H1 (cell line): ENCODE measurements around the gene TMEM59L. TPM values are rescaled to one million over a fixed set of nuclear protein-coding genes. Genes with fewer than 3 reads are reported as not detected.

Experiments used
- CTCF ChIA-PET: fragments of 300-600 bp; sonication (Branson Sonifier 250); formaldehyde crosslinking; loops from one replicate; lab custom pipeline; 2021; ENCODE audit not compliant: partially characterized antibody; lab: Charles Lee
- POLR2A ChIA-PET: fragments of 300-600 bp; sonication (Branson Sonifier 250); formaldehyde crosslinking; loops from one replicate; lab custom pipeline; 2021; ENCODE audit warnings: inconsistent platforms; ENCODE audit not compliant: partially characterized antibody; lab: Charles Lee
- DNase-seq, 2 experiments: peaks; one replicate each; pipeline versions ENCODE4 v3.0.0 to v3.0.0-alpha.2; 2010 to 2022; ENCODE audit warnings: low spot score in 2 of 2, low read depth in 1 of 2, mixed read lengths in 1 of 2
- FAIRE-seq: peaks from 2 replicates; lab custom pipeline; 2011; peaks lifted over from hg19 to GRCh38; lab: Jason Lieb, UNC
- H2AFZ ChIP-seq: 2 replicates; pipeline ENCODE4 v1.8.1; 2012; ENCODE audit warnings: low read length, inconsistent platforms
- H2AK5ac ChIP-seq: 2 replicates; pipeline ENCODE4 v1.6.1; 2013; ENCODE audit warnings: low read depth, low read length
- H2BK120ac ChIP-seq: replicated peaks from 2 replicates; pipeline ENCODE3; 2013; ENCODE audit warnings: low read depth, low read length, inconsistent platforms
- H2BK12ac ChIP-seq: 2 replicates; pipeline ENCODE4 v1.6.1; 2013; ENCODE audit warnings: low read depth, low read length
- H2BK15ac ChIP-seq: 2 replicates; pipeline ENCODE4 v1.6.1; 2013; ENCODE audit warnings: low read length
- H2BK20ac ChIP-seq: 2 replicates; pipeline ENCODE4 v1.6.1; 2013; ENCODE audit warnings: low read length
- H2BK5ac ChIP-seq: 2 replicates; pipeline ENCODE4 v1.6.1; 2013; ENCODE audit warnings: low read depth, low read length
- H3K14ac ChIP-seq: 2 replicates; pipeline ENCODE4 v1.6.1; 2013; ENCODE audit warnings: inconsistent platforms; ENCODE audit not compliant: insufficient read length
- H3K18ac ChIP-seq: 2 replicates; pipeline ENCODE4 v1.6.1; 2013; ENCODE audit warnings: low read length; ENCODE audit errors: extremely low read depth
- H3K23ac ChIP-seq: 2 replicates; pipeline ENCODE4 v1.6.1; 2013; ENCODE audit warnings: inconsistent platforms; ENCODE audit not compliant: insufficient read length
- H3K23me2 ChIP-seq: 2 replicates; pipeline ENCODE4 v1.6.1; 2013; ENCODE audit warnings: low read depth, low read length
- H3K27ac ChIP-seq: 2 replicates; pipeline ENCODE4 v1.6.1; 2011; ENCODE audit warnings: low read depth, low read length, inconsistent platforms
- H3K27me3 ChIP-seq, 4 experiments: replicated peaks in 1 of 4; 1 replicate in 1 of 4; 2 replicates in 3 of 4; pipeline versions ENCODE4 v1.6.1 to v1.8.1; 2011 to 2013; ENCODE audit warnings: low read length in 3 of 4, mild to moderate bottlenecking in 3 of 4, inconsistent platforms in 2 of 4, mixed read lengths in 2 of 4, moderate library complexity in 1 of 4; ENCODE audit not compliant: control insufficient read depth in 3 of 4, insufficient read depth in 3 of 4; ENCODE audit errors: extremely low read depth in 1 of 4
- H3K36me3 ChIP-seq, 4 experiments: 2 replicates each; pipeline versions ENCODE4 v1.6.1 to v1.8.1; 2011 to 2013; ENCODE audit warnings: mild to moderate bottlenecking in 4 of 4, low read length in 3 of 4, moderate library complexity in 2 of 4, control low read depth in 1 of 4, inconsistent platforms in 1 of 4; ENCODE audit not compliant: insufficient read depth in 4 of 4, control insufficient read depth in 2 of 4
- H3K4ac ChIP-seq: replicated peaks from 2 replicates; pipeline ENCODE3; 2013; ENCODE audit warnings: low read length, low read depth, mixed read lengths, inconsistent platforms; ENCODE audit not compliant: insufficient read length
- H3K4me1 ChIP-seq, 4 experiments: replicated peaks in 1 of 4; 1 replicate in 1 of 4; 2 replicates in 3 of 4; pipeline versions ENCODE4 v1.6.1 to v1.8.1; 2011 to 2013; ENCODE audit warnings: low read length in 3 of 4, inconsistent platforms in 2 of 4, mixed read lengths in 1 of 4; ENCODE audit not compliant: insufficient read depth in 4 of 4, control insufficient read depth in 3 of 4
- H3K4me2 ChIP-seq, 2 experiments: 2 replicates each; pipeline versions ENCODE4 v1.6.1 to v1.8.1; 2011 to 2013; ENCODE audit warnings: low read depth in 2 of 2, low read length in 2 of 2, control low read depth in 1 of 2, inconsistent platforms in 1 of 2, mild to moderate bottlenecking in 1 of 2; ENCODE audit not compliant: insufficient read depth in 1 of 2
- H3K4me3 ChIP-seq, 4 experiments: fragments of 200-600, 300-600 bp in 1 of 4; sonication (generic), shearing (Covaris generic), sonication (Bioruptor Twin) in 1 of 4; 2 replicates each; pipeline versions ENCODE4 v1.5.1 to v1.8.1; 2011 to 2016; ENCODE audit warnings: low read length in 4 of 4, low read depth in 3 of 4, control low read depth in 2 of 4, inconsistent platforms in 2 of 4, mild to moderate bottlenecking in 2 of 4, mixed read lengths in 1 of 4, moderate library complexity in 1 of 4; ENCODE audit not compliant: insufficient read depth in 2 of 4; ENCODE audit errors: extremely low read depth in 1 of 4
- H3K56ac ChIP-seq: replicated peaks from 2 replicates; pipeline ENCODE3; 2013; ENCODE audit warnings: low read depth, mild to moderate bottlenecking, mixed read lengths, low read length, inconsistent platforms; ENCODE audit not compliant: insufficient read length
- H3K79me1 ChIP-seq: 2 replicates; pipeline ENCODE4 v1.6.1; 2013; ENCODE audit warnings: low read depth, low read length, control low read depth
- H3K79me2 ChIP-seq, 2 experiments: 2 replicates each; pipeline versions ENCODE4 v1.6.1 to v1.8.1; 2012 to 2013; ENCODE audit warnings: low read length in 2 of 2, mild to moderate bottlenecking in 2 of 2, inconsistent platforms in 1 of 2; ENCODE audit not compliant: insufficient read depth in 2 of 2, control insufficient read depth in 1 of 2
- H3K9ac ChIP-seq, 4 experiments: replicated peaks in 1 of 4; 1 replicate in 1 of 4; 2 replicates in 3 of 4; pipeline versions ENCODE4 v1.6.1 to v1.8.1; 2011 to 2013; ENCODE audit warnings: low read depth in 3 of 4, low read length in 3 of 4, control low read depth in 2 of 4, mild to moderate bottlenecking in 2 of 4, moderate library complexity in 2 of 4, inconsistent platforms in 1 of 4; ENCODE audit errors: extremely low read depth in 1 of 4
- H3K9me3 ChIP-seq, 2 experiments: 2 replicates each; pipeline versions ENCODE4 v1.6.1 to v1.8.1; 2012 to 2013; ENCODE audit warnings: mild to moderate bottlenecking in 2 of 2, moderate library complexity in 2 of 2, control low read depth in 1 of 2, inconsistent platforms in 1 of 2, low read depth in 1 of 2, low read length in 1 of 2, mixed read lengths in 1 of 2; ENCODE audit not compliant: insufficient read depth in 2 of 2
- H4K20me1 ChIP-seq, 2 experiments: replicated peaks in 1 of 2; 2 replicates each; pipeline versions ENCODE3 to v1.8.1; 2011 to 2013; ENCODE audit warnings: inconsistent platforms in 2 of 2, low read length in 2 of 2, mild to moderate bottlenecking in 1 of 2; ENCODE audit not compliant: insufficient read depth in 2 of 2, control insufficient read depth in 1 of 2
- H4K5ac ChIP-seq: 2 replicates; pipeline ENCODE4 v1.6.1; 2013; ENCODE audit warnings: low read length, low read depth, mixed read lengths, inconsistent platforms; ENCODE audit not compliant: insufficient read length
- H4K8ac ChIP-seq: 2 replicates; pipeline ENCODE4 v1.8.0; 2013; ENCODE audit warnings: mild to moderate bottlenecking, moderate library complexity, low read length, inconsistent platforms; ENCODE audit not compliant: insufficient read depth; ENCODE audit errors: extremely low read depth
- H4K91ac ChIP-seq: replicated peaks from 2 replicates; pipeline ENCODE3; 2013; ENCODE audit warnings: low read length, mixed read lengths, inconsistent platforms; ENCODE audit not compliant: insufficient read length
- CBX5 ChIP-seq: fragments of 300-800, 300-1000 bp; sonication (generic); IDR thresholded peaks from 2 replicates; pipeline ENCODE4 v1.7.1; 2016; ENCODE audit warnings: antibody characterized with exemption, low read length, low read depth
- CREB1 ChIP-seq: IDR thresholded peaks from 2 replicates; pipeline ENCODE4 v1.6.1; 2012; ENCODE audit warnings: inconsistent platforms
- JUN ChIP-seq: IDR thresholded peaks from 2 replicates; pipeline ENCODE4 v1.6.1; 2011; ENCODE audit warnings: low read depth, mild to moderate bottlenecking, improper control_type of control experiment, low read length
- MAX ChIP-seq: IDR thresholded peaks from 2 replicates; pipeline ENCODE4 v1.6.1; 2012; ENCODE audit warnings: inconsistent platforms
- PHF8 ChIP-seq: fragments of 200-600 bp; sonication (generic); conservative IDR thresholded peaks from 2 replicates; pipeline ENCODE4 v1.7.1; 2012; ENCODE audit warnings: low read depth, mild to moderate bottlenecking, inconsistent platforms, low read length, moderate library complexity
- POLR2A ChIP-seq, 2 experiments: IDR thresholded peaks; 1 replicate in 1 of 2; 2 replicates in 1 of 2; pipeline ENCODE4 v1.6.1; 2011; ENCODE audit warnings: low read depth in 2 of 2, low read length in 2 of 2, mild to moderate bottlenecking in 2 of 2; ENCODE audit errors: control extremely low read depth in 1 of 2
- SP4 ChIP-seq: IDR thresholded peaks from 2 replicates; pipeline ENCODE4 v1.6.1; 2012; ENCODE audit warnings: low read length, inconsistent platforms
- TEAD4 ChIP-seq: IDR thresholded peaks from 2 replicates; pipeline ENCODE4 v1.6.1; 2012; ENCODE audit warnings: low read depth, low read length, inconsistent platforms, mixed read lengths
- WGBS, 2 experiments: shearing (Covaris generic) in 1 of 2; methylation state at CpG; one replicate each; pipeline versions ENCODE4 v1.1.6 to v1.1.7; 2013 to 2015; ENCODE audit warnings: low lambda C conversion rate in 2 of 2, mixed read lengths in 2 of 2, inconsistent platforms in 1 of 2, low coverage in 1 of 2, missing lambda C conversion rate in 1 of 2; ENCODE audit not compliant: insufficient replicate concordance in 2 of 2, insufficient coverage in 1 of 2, insufficient read length in 1 of 2; ENCODE audit errors: extremely low coverage in 1 of 2, missing lambda C conversion rate in 1 of 2; 5-methylcytosine and 5-hydroxymethylcytosine counted together
- polyA plus RNA-seq, 7 experiments: library from polyadenylated mRNA; depleted of rRNA in 3 of 7; stranded (reverse) in 5 of 7; unstranded in 2 of 7; fragments of >200 nt in 5 of 7; fragments of 200-250 nt in 2 of 7; gene quantifications; 1 replicate in 5 of 7; 2 replicates in 1 of 7; 4 replicates in 1 of 7; pipeline versions ENCODE4 v1.2.1 to v1.2.3, GENCODE V29; 2011 to 2013; ENCODE audit warnings: missing spikeins in 2 of 7, mixed read lengths in 2 of 7
- total RNA-seq: library from RNA; stranded (reverse); fragmentation: NEBNext Ultra II Directional; extraction: Animal tissue kit (Norgen Biotek cat#: 25700); gene quantifications from 2 replicates; pipeline ENCODE4 v1.2.1, GENCODE V29; 2021

TMEM59L gene
- total and polyA plus RNA-seq, 2 of the 8 experiments (the other 6 are each of a cell fraction or from before 2014, with no cell fraction given): 4.0 to 12.2 TPM

GRCh38 chr19:18626906-18627305 lies 14.2 kb downstream of the TMEM59L start:
- Histone ChIP-seq H3K4me2 (no peak overlapping the region), H3K9ac (no peak overlapping the region), H2BK120ac (no peak overlapping the region), H3K9me3 (no peaks in the 10 kb centered on the region), H2BK15ac (no peak overlapping the region), H3K27ac (no peak overlapping the region), H3K4ac (no peak overlapping the region), H2BK12ac (no peak overlapping the region), H2BK5ac (no peak overlapping the region), H3K56ac (no peak overlapping the region), H3K18ac (no peak overlapping the region), H3K14ac (no peak overlapping the region), H3K4me3 (no peak overlapping the region), H3K79me1 (no peaks in the 10 kb centered on the region), H4K8ac (no peak overlapping the region), H2AFZ (no peak overlapping the region), H3K36me3 (no peaks in the 10 kb centered on the region), H3K4me1 (no peaks in the 10 kb centered on the region; a peak in 1 of 7 replicates)
- DNase-seq (no peak), FAIRE-seq (no peak)
- WGBS, 2 experiments: 89% methylated on average over 2 of the region's 2 CpGs; no CpG with 5 or more reads in 1 of the 2 experiments
- CTCF ChIA-PET: interaction anchor here (1.8 kb wide), 1 partner anchor 8 kb away, joined by 4 read pairs; no protein-coding TSS in a partner anchor
- TF ChIP-seq SP4 (no peak), POLR2A (IDR thresholded peaks at IDR 0.05; ENCODE audit: control extremely low read depth in 1 of 2, low read depth in 2 of 2, low read length in 2 of 2) (no peak), JUN (no peak), PHF8 (no peak), TEAD4 (no peak), CBX5 (no peak), CREB1 (no peak), MAX (no peak)
- TF ChIP-seq, all 59 proteins: peak for 0
- no peaks in the 10 kb centered on the region for H3K79me2 ChIP-seq
- no peaks in the 10 kb centered on the region for H3K23me2 ChIP-seq
- no peaks in the 10 kb centered on the region; a peak in 1 of 7 replicates for H3K27me3 ChIP-seq
- POLR2A ChIA-PET: interaction anchor here (0.7 kb wide), 1 partner anchor 12 kb away, joined by 4 read pairs; no protein-coding TSS in a partner anchor
- no peak overlapping the region for H2BK20ac ChIP-seq
- H4K91ac ChIP-seq: no peak overlapping the region
- no peak overlapping the region for H4K5ac ChIP-seq
- H4K20me1 ChIP-seq: no peaks in the 10 kb centered on the region
- H2AK5ac ChIP-seq: no peak overlapping the region
- no peak overlapping the region for H3K23ac ChIP-seq
